ENCODE results near the gene HTR1E. TPM values are rescaled to one million over a fixed set of nuclear protein-coding genes. Genes with fewer than 3 reads are reported as not detected.

HTR1E gene
- total RNA-seq, 1 experiment from 2014 or later, result 0.52 TPM

DNA sequence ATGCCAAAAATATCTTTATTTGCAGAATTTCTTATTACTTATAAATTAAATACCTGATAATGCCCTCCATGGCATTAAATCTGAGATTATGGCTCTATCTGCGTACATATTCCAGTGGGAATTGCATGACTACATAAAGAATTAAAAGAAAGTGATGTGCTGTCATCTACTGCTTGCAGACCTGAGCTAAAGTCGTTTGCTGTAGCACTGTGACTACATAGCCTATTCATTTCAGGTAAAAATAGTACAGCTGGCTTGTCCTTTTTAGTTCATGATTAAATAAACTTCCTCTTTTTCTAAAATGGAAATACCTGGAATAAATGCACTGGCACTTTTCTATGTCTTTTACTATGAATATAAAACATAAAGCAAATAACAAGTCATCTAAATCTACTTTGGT lies 79.4 kb downstream of the HTR1E start:
- no peaks in the 10 kb centered on the region for H3K36me3 ChIP-seq (replicated peaks; ENCODE audit: control insufficient read depth, insufficient read depth, low read length)
- no peak for DNase-seq
- no peaks in the 10 kb centered on the region for H3K27me3 ChIP-seq (ENCODE audit: control insufficient read depth, insufficient read depth, low read length)
- no peak overlapping the region for H3K4me3 ChIP-seq (ENCODE audit: insufficient read depth, low read depth, low read length)

DNA sequence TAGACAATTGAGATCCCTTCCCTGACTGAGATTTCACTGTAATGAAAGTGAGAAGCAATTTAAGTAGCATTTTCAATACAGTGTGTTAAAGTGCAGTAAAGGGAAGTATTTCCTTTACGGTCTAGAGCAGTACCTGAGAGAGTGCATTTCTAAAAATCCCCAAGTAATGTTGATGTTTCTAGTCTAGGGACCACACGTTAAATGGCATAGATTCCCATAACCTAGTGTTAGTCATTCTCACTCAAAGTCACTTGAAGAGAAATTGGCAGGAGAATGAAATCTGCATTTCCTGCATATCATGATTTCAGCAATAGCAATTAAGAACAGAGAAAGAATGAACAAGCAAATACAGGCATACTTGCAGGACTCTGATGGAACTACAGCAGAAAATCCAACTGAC lies 89.7 kb downstream of the HTR1E start:
- Histone ChIP-seq H3K27me3 (ENCODE audit: control insufficient read depth, insufficient read depth, low read length) (no peaks in the 10 kb centered on the region), H3K4me3 (ENCODE audit: insufficient read depth, low read depth, low read length) (no peak overlapping the region), H3K36me3 (replicated peaks; ENCODE audit: control insufficient read depth, insufficient read depth, low read length) (no peaks in the 10 kb centered on the region)
- no peak for DNase-seq

- Histone ChIP-seq H3K36me3 (replicated peaks; ENCODE audit: control insufficient read depth, insufficient read depth, low read length) (no peaks in the 10 kb centered on the region), H3K27me3 (ENCODE audit: control insufficient read depth, insufficient read depth, low read length) (no peaks in the 10 kb centered on the region), H3K4me3 (ENCODE audit: insufficient read depth, low read depth, low read length) (no peak overlapping the region)
- DNase-seq, result no peak
Measured at GRCh38 chr6:87029711-87030314, 92.5 kb downstream of the HTR1E start.

DNA sequence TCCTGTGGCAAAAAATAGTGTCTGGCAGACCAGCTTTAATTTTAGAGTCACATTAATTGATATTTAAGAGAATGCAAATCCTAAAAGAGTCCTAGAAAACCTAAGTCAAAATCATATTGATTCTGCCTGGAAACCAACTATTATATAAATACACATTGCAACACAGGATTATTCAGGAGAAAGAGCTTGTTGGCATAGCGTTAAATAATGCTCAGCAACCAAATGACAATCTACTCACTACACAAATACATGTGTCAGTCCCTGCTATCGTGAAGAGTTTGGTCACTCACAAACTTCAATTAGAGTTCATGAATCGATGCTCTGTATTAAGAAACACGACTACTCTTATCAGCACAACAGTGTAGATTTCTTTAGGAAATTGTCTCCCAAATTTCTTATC lies 103.4 kb downstream of the HTR1E start:
- Histone ChIP-seq H3K27me3 (ENCODE audit: control insufficient read depth, insufficient read depth, low read length) (no peaks in the 10 kb centered on the region), H3K36me3 (replicated peaks; ENCODE audit: control insufficient read depth, insufficient read depth, low read length) (no peaks in the 10 kb centered on the region), H3K4me3 (ENCODE audit: insufficient read depth, low read depth, low read length) (no peak overlapping the region)
- no peak for DNase-seq

- H3K4me3 ChIP-seq (ENCODE audit: insufficient read depth, low read depth, low read length), result no peak overlapping the region
- DNase-seq, result no peak
- no peaks in the 10 kb centered on the region for H3K27me3 ChIP-seq (ENCODE audit: control insufficient read depth, insufficient read depth, low read length)
- H3K36me3 ChIP-seq (replicated peaks; ENCODE audit: control insufficient read depth, insufficient read depth, low read length), result no peaks in the 10 kb centered on the region
Measured at GRCh38 chr6:87045521-87046075, 108.3 kb downstream of the HTR1E start.

- DNase-seq, result no peak
- Histone ChIP-seq H3K36me3 (replicated peaks; ENCODE audit: control insufficient read depth, insufficient read depth, low read length) (no peaks in the 10 kb centered on the region), H3K4me3 (ENCODE audit: insufficient read depth, low read depth, low read length) (no peak overlapping the region), H3K27me3 (ENCODE audit: control insufficient read depth, insufficient read depth, low read length) (no peaks in the 10 kb centered on the region)
Measured at GRCh38 chr6:87049779-87050178, 112.5 kb downstream of the HTR1E start.

DNA sequence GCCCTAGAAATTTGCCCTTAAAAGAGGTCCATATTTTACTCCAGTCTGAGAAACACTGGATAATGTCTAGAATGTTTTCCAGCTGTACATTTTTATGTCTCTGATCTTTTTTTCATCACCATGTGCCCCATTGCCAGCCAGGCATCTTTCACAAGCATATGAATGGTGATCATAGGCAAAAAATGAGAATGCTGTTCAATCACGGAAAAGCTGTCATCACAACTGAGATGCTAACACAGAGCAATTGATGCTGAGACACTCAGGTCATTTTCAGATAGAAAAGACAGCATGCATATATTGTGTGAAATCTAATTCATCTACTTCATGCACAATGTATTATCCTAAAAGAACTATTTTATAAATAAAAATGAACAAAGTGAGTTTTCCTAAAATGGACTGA lies 116.0 kb downstream of the HTR1E start:
- Histone ChIP-seq H3K27me3 (ENCODE audit: control insufficient read depth, insufficient read depth, low read length) (no peaks in the 10 kb centered on the region), H3K36me3 (replicated peaks; ENCODE audit: control insufficient read depth, insufficient read depth, low read length) (no peaks in the 10 kb centered on the region), H3K4me3 (ENCODE audit: insufficient read depth, low read depth, low read length) (no peak overlapping the region)
- no peak for DNase-seq

GRCh38 chr6:87054143-87054833 lies 117.0 kb downstream of the HTR1E start:
- Histone ChIP-seq H3K4me3 (ENCODE audit: insufficient read depth, low read depth, low read length) (no peak overlapping the region), H3K36me3 (replicated peaks; ENCODE audit: control insufficient read depth, insufficient read depth, low read length) (no peaks in the 10 kb centered on the region), H3K27me3 (ENCODE audit: control insufficient read depth, insufficient read depth, low read length) (no peaks in the 10 kb centered on the region)
- no peak for DNase-seq

GRCh38 chr6:87059943-87060342 lies 122.6 kb downstream of the HTR1E start:
- Histone ChIP-seq H3K36me3 (replicated peaks; ENCODE audit: control insufficient read depth, insufficient read depth, low read length) (no peaks in the 10 kb centered on the region), H3K4me3 (ENCODE audit: insufficient read depth, low read depth, low read length) (no peak overlapping the region), H3K27me3 (ENCODE audit: control insufficient read depth, insufficient read depth, low read length) (no peaks in the 10 kb centered on the region)
- peak; percentile 2 for DNase-seq

- Histone ChIP-seq H3K36me3 (replicated peaks; ENCODE audit: control insufficient read depth, insufficient read depth, low read length) (no peaks in the 10 kb centered on the region), H3K4me3 (ENCODE audit: insufficient read depth, low read depth, low read length) (no peak overlapping the region), H3K27me3 (ENCODE audit: control insufficient read depth, insufficient read depth, low read length) (no peaks in the 10 kb centered on the region)
- no peak for DNase-seq
Measured at GRCh38 chr6:87065117-87065516, 127.8 kb downstream of the HTR1E start.

Other genes starting within 250 kb of the HTR1E start
- not detected in 2 replicates for gene CGA, start 157.6 kb downstream of the HTR1E start, total RNA-seq (2014; rRNA removed; shearing (Covaris generic))
- gene ZNF292, start 218.0 kb downstream of the HTR1E start, total RNA-seq (2014; rRNA removed; shearing (Covaris generic)), result 7.6 and 12.6 TPM in 2 replicates

All from H7 (cell line).